Astrocyte (in vitro differentiated cells and primary cell): Measurements from ENCODE around the gene MEDAG. TPM values are rescaled to one million over a fixed set of nuclear protein-coding genes. Genes with fewer than 3 reads are reported as not detected.
A peak's percentile ranks its signal among the peaks of the same experiment; 100 is the strongest.
"Not testable (repeated sequence)": the region's sequence is repeated elsewhere in the genome, so short reads cannot be mapped to it uniquely, and the experiment has no call there.

Source experiments
- DNase-seq: peaks from one replicate; pipeline ENCODE4 v3.0.0-alpha.2; 2010; ENCODE audit warnings: low read depth
- FAIRE-seq: peaks from 2 replicates; lab custom pipeline; 2011; peaks lifted over from hg19 to GRCh38; lab: Jason Lieb, UNC
- H2AFZ ChIP-seq: 2 replicates; pipeline ENCODE4 v1.6.0; 2012; ENCODE audit warnings: low read depth, low read length, inconsistent platforms
- H3K27ac ChIP-seq: 2 replicates; pipeline ENCODE4 v1.5.1; 2011; ENCODE audit warnings: low read depth, low read length, inconsistent platforms
- H3K27me3 ChIP-seq: 2 replicates; pipeline ENCODE4 v1.6.0; 2011; ENCODE audit warnings: low read length, inconsistent platforms; ENCODE audit not compliant: insufficient read depth
- H3K36me3 ChIP-seq: 2 replicates; pipeline ENCODE4 v1.5.1; 2011; ENCODE audit warnings: low read length, inconsistent platforms; ENCODE audit not compliant: insufficient read depth
- H3K4me1 ChIP-seq: 2 replicates; pipeline ENCODE4 v1.5.1; 2011; ENCODE audit warnings: low read length, inconsistent platforms; ENCODE audit not compliant: insufficient read depth
- H3K4me2 ChIP-seq: 2 replicates; pipeline ENCODE4 v1.6.0; 2012; ENCODE audit warnings: low read length, inconsistent platforms
- H3K4me3 ChIP-seq: 2 replicates; pipeline ENCODE4 v1.5.1; 2011; ENCODE audit warnings: low read depth, mild to moderate bottlenecking, low read length, inconsistent platforms; ENCODE audit not compliant: insufficient read depth
- H3K79me2 ChIP-seq: 2 replicates; pipeline ENCODE4 v1.6.0; 2012; ENCODE audit warnings: mild to moderate bottlenecking, low read length, inconsistent platforms; ENCODE audit not compliant: insufficient read depth
- H3K9ac ChIP-seq: 2 replicates; pipeline ENCODE4 v1.6.0; 2012; ENCODE audit warnings: mild to moderate bottlenecking, low read length, inconsistent platforms
- H3K9me3 ChIP-seq: 2 replicates; pipeline ENCODE4 v1.5.1; 2012; ENCODE audit warnings: low read depth, mild to moderate bottlenecking, low read length, inconsistent platforms; ENCODE audit not compliant: insufficient read depth
- H4K20me1 ChIP-seq: 2 replicates; pipeline ENCODE4 v1.6.0; 2012; ENCODE audit warnings: low read length, inconsistent platforms; ENCODE audit not compliant: insufficient read depth
- H3K27ac Mint-ChIP-seq: one replicate; pipeline ENCODE4 v1.8.0; 2021; ENCODE audit warnings: mild to moderate bottlenecking, mixed read lengths; ENCODE audit not compliant: unreplicated experiment
- H3K27me3 Mint-ChIP-seq: one replicate; pipeline ENCODE4 v1.8.0; 2021; ENCODE audit warnings: low read depth, mixed read lengths; ENCODE audit not compliant: unreplicated experiment
- H3K36me3 Mint-ChIP-seq: one replicate; pipeline ENCODE4 v1.8.0; 2021; ENCODE audit warnings: low read depth, mixed read lengths; ENCODE audit not compliant: unreplicated experiment
- H3K4me1 Mint-ChIP-seq: one replicate; pipeline ENCODE4 v1.8.0; 2021; ENCODE audit warnings: low read depth, mixed read lengths; ENCODE audit not compliant: unreplicated experiment
- H3K4me3 Mint-ChIP-seq: one replicate; pipeline ENCODE4 v1.8.0; 2021; ENCODE audit warnings: mild to moderate bottlenecking, moderate library complexity, mixed read lengths; ENCODE audit not compliant: unreplicated experiment
- H3K9me3 Mint-ChIP-seq: one replicate; pipeline ENCODE4 v1.8.0; 2021; ENCODE audit warnings: mild to moderate bottlenecking, mixed read lengths; ENCODE audit not compliant: unreplicated experiment
- EZH2 ChIP-seq: IDR thresholded peaks from 2 replicates; pipeline ENCODE4 v1.6.1; 2012; ENCODE audit warnings: mild to moderate bottlenecking, low read length, inconsistent platforms; ENCODE audit not compliant: insufficient read depth
- total RNA-seq: library from RNA; stranded (reverse); gene quantifications from 2 replicates; pipeline ENCODE4 v1.2.1, GENCODE V29; 2021
- TF ChIP-seq, protein P1 (sequence below): IDR thresholded peaks from 2 replicates; pipeline ENCODE4 v1.5.1; 2011; ENCODE audit warnings: low read depth, mild to moderate bottlenecking, inconsistent platforms, low read length, moderate library complexity; ENCODE audit not compliant: insufficient read depth

Gene MEDAG
- total RNA-seq, 1 donor from 2014 or later, result 1.5 TPM

GRCh38 chr13:30924721-30925120 is 18.6 kb downstream of the MEDAG start:
- Histone ChIP-seq H2AFZ (no peak overlapping the region), H3K9me3 (no peaks in the 10 kb centered on the region), H3K4me3 (no peak overlapping the region), H3K27ac (no peak overlapping the region), H4K20me1 (no peaks in the 10 kb centered on the region), H3K9ac (no peak overlapping the region), H3K79me2 (no peaks in the 10 kb centered on the region), H3K4me2 (no peak overlapping the region), H3K27me3 (no peaks in the 10 kb centered on the region), H3K4me1 (no peaks in the 10 kb centered on the region), H3K36me3 (no peaks in the 10 kb centered on the region)
- no peak overlapping the region for H3K27ac Mint-ChIP-seq
- H3K36me3 Mint-ChIP-seq, result no peaks in the 10 kb centered on the region
- H3K4me1 Mint-ChIP-seq, result peaks cover 17% of the 10 kb centered on the region
- H3K9me3 Mint-ChIP-seq, result peaks cover 4% of the 10 kb centered on the region
- H3K27me3 Mint-ChIP-seq, result no peaks in the 10 kb centered on the region
- H3K4me3 Mint-ChIP-seq, result no peak overlapping the region
- FAIRE-seq, result no peak
- no peak for DNase-seq
- no peak for TF ChIP-seq EZH2
- TF ChIP-seq, protein P1, sequence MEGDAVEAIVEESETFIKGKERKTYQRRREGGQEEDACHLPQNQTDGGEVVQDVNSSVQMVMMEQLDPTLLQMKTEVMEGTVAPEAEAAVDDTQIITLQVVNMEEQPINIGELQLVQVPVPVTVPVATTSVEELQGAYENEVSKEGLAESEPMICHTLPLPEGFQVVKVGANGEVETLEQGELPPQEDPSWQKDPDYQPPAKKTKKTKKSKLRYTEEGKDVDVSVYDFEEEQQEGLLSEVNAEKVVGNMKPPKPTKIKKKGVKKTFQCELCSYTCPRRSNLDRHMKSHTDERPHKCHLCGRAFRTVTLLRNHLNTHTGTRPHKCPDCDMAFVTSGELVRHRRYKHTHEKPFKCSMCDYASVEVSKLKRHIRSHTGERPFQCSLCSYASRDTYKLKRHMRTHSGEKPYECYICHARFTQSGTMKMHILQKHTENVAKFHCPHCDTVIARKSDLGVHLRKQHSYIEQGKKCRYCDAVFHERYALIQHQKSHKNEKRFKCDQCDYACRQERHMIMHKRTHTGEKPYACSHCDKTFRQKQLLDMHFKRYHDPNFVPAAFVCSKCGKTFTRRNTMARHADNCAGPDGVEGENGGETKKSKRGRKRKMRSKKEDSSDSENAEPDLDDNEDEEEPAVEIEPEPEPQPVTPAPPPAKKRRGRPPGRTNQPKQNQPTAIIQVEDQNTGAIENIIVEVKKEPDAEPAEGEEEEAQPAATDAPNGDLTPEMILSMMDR, result no peak

DNA sequence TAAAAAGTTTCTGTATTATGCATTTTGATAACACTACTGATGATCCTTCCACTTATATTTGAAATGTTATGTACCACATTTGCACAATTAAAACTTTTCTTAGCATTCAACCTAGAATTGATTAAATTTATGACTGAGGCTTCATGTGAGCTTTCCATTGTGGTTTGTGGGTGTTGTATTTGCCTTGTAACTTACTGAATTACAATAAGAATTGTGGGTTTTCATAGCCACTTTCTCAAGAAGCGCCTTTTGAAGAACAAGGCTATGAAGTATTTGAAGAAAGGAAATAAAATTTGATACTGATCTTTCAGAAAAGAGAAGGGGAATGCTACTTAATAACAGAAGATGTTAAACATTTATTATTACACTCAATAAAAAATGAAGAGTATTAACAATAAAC is 19.4 kb downstream of the MEDAG start:
- no peak overlapping the region for H3K4me3 ChIP-seq
- H2AFZ ChIP-seq, result no peak overlapping the region
- no peak overlapping the region for H3K27ac ChIP-seq
- no peaks in the 10 kb centered on the region for H4K20me1 ChIP-seq
- Mint-ChIP-seq H3K9me3 (peaks cover 4% of the 10 kb centered on the region), H3K4me1 (peaks cover 17% of the 10 kb centered on the region), H3K36me3 (no peaks in the 10 kb centered on the region), H3K27ac (no peak overlapping the region), H3K4me3 (no peak overlapping the region), H3K27me3 (no peaks in the 10 kb centered on the region)
- FAIRE-seq (no peak), DNase-seq (no peak)
- no peaks in the 10 kb centered on the region for H3K27me3 ChIP-seq
- H3K79me2 ChIP-seq, result no peaks in the 10 kb centered on the region
- no peaks in the 10 kb centered on the region for H3K36me3 ChIP-seq
- no peak for TF ChIP-seq EZH2
- TF ChIP-seq, protein P1, result no peak
- no peaks in the 10 kb centered on the region for H3K9me3 ChIP-seq
- no peak overlapping the region for H3K9ac ChIP-seq
- no peak overlapping the region for H3K4me2 ChIP-seq
- no peaks in the 10 kb centered on the region for H3K4me1 ChIP-seq

DNA sequence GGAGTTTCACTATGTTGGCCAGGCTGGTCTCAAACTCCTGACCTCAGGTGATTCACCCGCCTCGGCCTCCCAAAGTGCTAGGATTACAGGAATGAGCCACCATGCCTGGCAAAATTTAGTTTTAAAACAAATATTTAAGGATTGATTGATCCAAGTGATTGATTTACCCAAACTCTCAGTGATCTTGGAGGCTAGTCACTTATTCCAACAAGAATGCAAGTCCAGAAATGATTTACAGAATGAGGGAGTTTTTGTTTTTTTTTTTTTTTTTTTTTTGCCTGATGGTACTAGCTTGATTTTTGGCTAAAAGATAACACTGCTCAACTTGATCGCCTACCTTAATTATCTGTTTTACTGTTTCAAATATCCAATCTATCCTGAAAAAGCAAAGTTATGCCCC is 20.7 kb downstream of the MEDAG start:
- Mint-ChIP-seq H3K27ac (peak overlapping the region; percentile 1), H3K9me3 (peaks cover 4% of the 10 kb centered on the region), H3K4me1 (peaks cover 17% of the 10 kb centered on the region), H3K4me3 (no peak overlapping the region), H3K36me3 (no peaks in the 10 kb centered on the region), H3K27me3 (peaks cover 4% of the 10 kb centered on the region)
- FAIRE-seq, result no peak
- no peaks in the 10 kb centered on the region for H3K36me3 ChIP-seq
- H3K27me3 ChIP-seq, result peaks cover under 1% of the 10 kb centered on the region
- no peak overlapping the region for H2AFZ ChIP-seq
- no peaks in the 10 kb centered on the region for H3K79me2 ChIP-seq
- H4K20me1 ChIP-seq, result no peaks in the 10 kb centered on the region
- H3K4me3 ChIP-seq, result no peak overlapping the region
- H3K9ac ChIP-seq, result no peak overlapping the region
- H3K27ac ChIP-seq, result no peak overlapping the region
- DNase-seq, result no peak
- TF ChIP-seq EZH2, result no peak
- TF ChIP-seq, protein P1, result no peak
- no peaks in the 10 kb centered on the region for H3K9me3 ChIP-seq
- H3K4me2 ChIP-seq, result no peak overlapping the region
- no peaks in the 10 kb centered on the region for H3K4me1 ChIP-seq

DNA sequence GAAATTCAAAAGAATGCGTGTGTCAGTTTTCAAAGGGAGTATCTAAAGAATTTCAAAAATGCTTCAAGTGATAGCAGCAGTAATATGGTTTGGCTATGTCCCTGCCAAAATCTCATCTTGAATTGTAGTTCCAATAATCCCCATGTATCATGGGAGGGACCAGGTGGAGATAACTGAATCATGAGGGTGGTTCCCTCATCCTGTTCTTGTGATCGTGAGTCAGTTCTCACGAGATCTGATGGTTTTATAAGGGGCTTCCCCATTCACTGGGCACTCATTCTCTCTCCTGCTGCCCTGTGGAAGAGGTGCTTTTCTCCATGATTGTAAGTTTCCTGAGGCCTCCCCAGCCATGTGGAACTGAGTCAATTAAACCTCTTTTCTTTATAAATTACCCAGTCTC is 21.1 kb downstream of the MEDAG start:
- not testable (repeated sequence) for H3K27me3 Mint-ChIP-seq, H2AFZ ChIP-seq, H3K9me3 ChIP-seq, H3K27me3 ChIP-seq, H3K4me3 ChIP-seq, FAIRE-seq, H3K4me2 ChIP-seq, H3K9me3 Mint-ChIP-seq, H3K36me3 Mint-ChIP-seq, H3K27ac ChIP-seq, H4K20me1 ChIP-seq, H3K36me3 ChIP-seq, H3K4me3 Mint-ChIP-seq, H3K79me2 ChIP-seq, H3K9ac ChIP-seq, H3K4me1 ChIP-seq
- peaks cover 17% of the 10 kb centered on the region for H3K4me1 Mint-ChIP-seq
- peak; percentile 64 for DNase-seq
- H3K27ac Mint-ChIP-seq, result peak overlapping the region; percentile 1
